Testis (tissue), 2 donors: Measurements from ENCODE around the gene DCXR.

Experiments
- CTCF ChIP-seq, 3 experiments: fragments of 450-650 bp in 2 of 3; fragments of 200-600 bp in 1 of 3; sonication (generic) in 1 of 3; IDR thresholded peaks; one replicate each; pipeline ENCODE4 v1.5.1; 2016 to 2019; ENCODE audit warnings: antibody characterized with exemption in 3 of 3, mild to moderate bottlenecking in 2 of 3, moderate library complexity in 1 of 3
- POLR2A ChIP-seq: fragments of 450-650 bp; IDR thresholded peaks from one replicate; pipeline ENCODE4 v1.6.1; 2017; ENCODE audit warnings: antibody characterized with exemption, mild to moderate bottlenecking, moderate library complexity

DNA sequence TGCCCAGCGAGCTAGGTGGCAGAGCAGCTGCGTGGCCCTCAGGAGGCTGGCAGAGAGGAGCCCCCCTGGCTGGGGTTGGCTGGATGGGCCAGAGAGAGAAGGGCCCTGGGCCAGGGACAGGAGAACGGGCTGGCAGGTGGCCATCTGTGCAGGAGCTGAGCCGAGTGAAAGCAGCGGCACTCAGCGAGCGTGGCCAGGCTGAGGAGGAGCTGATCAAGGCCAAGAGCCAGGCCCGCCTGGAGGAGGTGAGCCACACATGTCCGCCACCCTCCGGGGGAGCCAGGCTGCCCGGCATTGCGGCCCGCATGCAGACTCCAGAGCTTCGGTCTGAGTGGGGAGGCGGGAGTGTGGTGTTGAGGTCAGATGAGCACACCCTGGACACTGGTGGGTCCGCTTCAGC, 8.1 kb downstream of the DCXR start:
- TF ChIP-seq POLR2A, result no peak
- no peak for TF ChIP-seq CTCF (IDR thresholded peaks at IDR 0.05)
